ENCODE measurements around the gene TFCP2L1.

- no peak for TF ChIP-seq POLR2A (IDR thresholded peaks at IDR 0.05)
- TF ChIP-seq, protein P1, sequence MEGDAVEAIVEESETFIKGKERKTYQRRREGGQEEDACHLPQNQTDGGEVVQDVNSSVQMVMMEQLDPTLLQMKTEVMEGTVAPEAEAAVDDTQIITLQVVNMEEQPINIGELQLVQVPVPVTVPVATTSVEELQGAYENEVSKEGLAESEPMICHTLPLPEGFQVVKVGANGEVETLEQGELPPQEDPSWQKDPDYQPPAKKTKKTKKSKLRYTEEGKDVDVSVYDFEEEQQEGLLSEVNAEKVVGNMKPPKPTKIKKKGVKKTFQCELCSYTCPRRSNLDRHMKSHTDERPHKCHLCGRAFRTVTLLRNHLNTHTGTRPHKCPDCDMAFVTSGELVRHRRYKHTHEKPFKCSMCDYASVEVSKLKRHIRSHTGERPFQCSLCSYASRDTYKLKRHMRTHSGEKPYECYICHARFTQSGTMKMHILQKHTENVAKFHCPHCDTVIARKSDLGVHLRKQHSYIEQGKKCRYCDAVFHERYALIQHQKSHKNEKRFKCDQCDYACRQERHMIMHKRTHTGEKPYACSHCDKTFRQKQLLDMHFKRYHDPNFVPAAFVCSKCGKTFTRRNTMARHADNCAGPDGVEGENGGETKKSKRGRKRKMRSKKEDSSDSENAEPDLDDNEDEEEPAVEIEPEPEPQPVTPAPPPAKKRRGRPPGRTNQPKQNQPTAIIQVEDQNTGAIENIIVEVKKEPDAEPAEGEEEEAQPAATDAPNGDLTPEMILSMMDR (IDR thresholded peaks at IDR 0.05): no peak
- no peak for TF ChIP-seq EP300 (IDR thresholded peaks at IDR 0.05)
Observed at GRCh38 chr2:121238828-121239227, 46.2 kb downstream of the TFCP2L1 start.
